ENCODE data around the gene TIMP2. TPM values are rescaled to one million over a fixed set of nuclear protein-coding genes. Genes with fewer than 3 reads are reported as not detected.
"Not testable (repeated sequence)": the region's sequence is repeated elsewhere in the genome, so short reads cannot be mapped to it uniquely, and the experiment has no call there.

The TIMP2 gene
- total RNA-seq, 3 donors from 2014 or later, result 72.0 to 344 (median 112) TPM

DNA sequence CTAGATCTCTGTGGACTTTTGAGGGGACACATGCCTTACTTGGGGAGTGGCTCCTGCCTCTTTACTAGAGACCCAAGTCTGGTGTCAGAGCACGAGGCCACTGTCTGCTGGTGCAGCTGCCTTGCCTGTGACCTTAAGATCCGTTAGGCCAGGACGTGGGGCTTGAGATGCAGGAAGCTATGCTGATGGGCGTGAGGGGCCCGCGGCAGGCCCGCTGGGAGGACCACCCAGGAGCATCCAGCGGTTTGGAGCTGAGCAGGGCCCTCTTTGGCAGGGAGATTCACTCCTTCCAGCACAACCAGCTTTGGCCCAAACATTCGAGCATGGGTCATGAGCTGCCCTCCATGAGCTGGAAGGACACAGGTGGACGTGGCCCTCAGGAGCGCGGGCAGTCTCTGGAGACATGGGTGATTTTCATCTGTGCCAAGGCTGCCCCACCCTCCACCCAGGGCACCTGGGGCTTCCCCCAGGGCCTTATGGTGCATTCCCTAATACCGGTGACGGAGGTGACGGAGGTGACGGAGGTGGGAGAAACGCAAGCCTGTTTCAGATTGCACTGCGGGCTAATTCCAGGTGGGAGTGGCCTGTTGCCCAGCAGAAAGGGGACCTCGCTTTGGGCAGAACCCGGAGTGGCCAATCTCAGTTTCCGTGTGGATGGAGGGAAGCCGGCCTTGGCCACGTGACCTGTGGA lies 41.9 kb upstream of the TIMP2 start:
- Histone ChIP-seq H3K9me3 (no peaks in the 10 kb centered on the region), H3K4me3 (no peak overlapping the region), H3K4me1 (peaks cover 0 to 3% of the 10 kb centered on the region in 2 donors), H3K36me3 (no peaks in the 10 kb centered on the region), H3K27me3 (no peaks in the 10 kb centered on the region), H3K27ac (no peak overlapping the region)
- TF ChIP-seq POLR2AphosphoS5 (IDR thresholded peaks at IDR 0.05), result no peak
- TF ChIP-seq POLR2A (IDR thresholded peaks at IDR 0.05), result no peak
- TF ChIP-seq, protein P1, sequence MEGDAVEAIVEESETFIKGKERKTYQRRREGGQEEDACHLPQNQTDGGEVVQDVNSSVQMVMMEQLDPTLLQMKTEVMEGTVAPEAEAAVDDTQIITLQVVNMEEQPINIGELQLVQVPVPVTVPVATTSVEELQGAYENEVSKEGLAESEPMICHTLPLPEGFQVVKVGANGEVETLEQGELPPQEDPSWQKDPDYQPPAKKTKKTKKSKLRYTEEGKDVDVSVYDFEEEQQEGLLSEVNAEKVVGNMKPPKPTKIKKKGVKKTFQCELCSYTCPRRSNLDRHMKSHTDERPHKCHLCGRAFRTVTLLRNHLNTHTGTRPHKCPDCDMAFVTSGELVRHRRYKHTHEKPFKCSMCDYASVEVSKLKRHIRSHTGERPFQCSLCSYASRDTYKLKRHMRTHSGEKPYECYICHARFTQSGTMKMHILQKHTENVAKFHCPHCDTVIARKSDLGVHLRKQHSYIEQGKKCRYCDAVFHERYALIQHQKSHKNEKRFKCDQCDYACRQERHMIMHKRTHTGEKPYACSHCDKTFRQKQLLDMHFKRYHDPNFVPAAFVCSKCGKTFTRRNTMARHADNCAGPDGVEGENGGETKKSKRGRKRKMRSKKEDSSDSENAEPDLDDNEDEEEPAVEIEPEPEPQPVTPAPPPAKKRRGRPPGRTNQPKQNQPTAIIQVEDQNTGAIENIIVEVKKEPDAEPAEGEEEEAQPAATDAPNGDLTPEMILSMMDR (IDR thresholded peaks at IDR 0.05), result no peak
- DNase-seq (ENCODE audit: low spot score in 2 of 2), result no peak
- intact Hi-C loops (cut with DNase I; ENCODE audit: low total_unique reads), result no loop called here

DNA sequence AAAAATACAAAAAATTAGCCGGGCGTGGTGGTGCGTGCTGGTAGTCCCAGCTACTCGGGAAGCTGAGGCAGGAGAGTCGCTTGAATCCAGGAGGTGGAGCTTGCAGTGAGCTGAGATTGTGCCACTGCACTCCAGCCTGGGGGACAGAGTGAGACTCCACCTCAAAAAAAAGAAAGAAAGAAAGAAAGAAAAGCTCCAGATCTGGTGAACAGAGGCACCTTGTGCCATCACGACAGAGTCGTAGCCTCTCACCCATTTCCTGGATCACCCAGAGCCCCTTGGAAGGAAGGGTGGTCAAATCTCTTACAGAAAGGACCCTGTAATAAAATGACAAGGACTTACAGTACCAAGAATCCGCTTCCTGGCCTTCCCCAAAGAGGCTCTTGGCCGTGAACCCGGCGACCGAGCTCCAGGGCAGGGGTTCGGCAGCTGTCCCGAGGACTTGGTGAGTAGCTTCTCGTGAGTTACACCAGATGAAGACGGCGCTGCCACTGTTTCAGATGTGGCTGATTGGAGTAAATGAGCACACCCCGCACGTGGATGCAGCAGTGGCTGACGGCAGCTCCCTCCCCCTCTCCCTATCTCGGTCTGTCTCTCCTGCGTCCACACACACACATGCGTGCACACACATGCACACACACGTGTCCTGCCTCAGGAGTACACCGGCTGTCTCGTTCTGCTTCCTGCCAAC lies 41.1 kb upstream of the TIMP2 start:
- intact Hi-C loops (cut with DNase I; ENCODE audit: low total_unique reads), result no loop called here
- Histone ChIP-seq H3K36me3 (no peaks in the 10 kb centered on the region), H3K27me3 (no peaks in the 10 kb centered on the region), H3K4me3 (no peak overlapping the region), H3K27ac (no peak overlapping the region), H3K4me1 (peaks cover 0 to under 1% of the 10 kb centered on the region in 2 donors), H3K9me3 (no peaks in the 10 kb centered on the region)
- no peak for DNase-seq (ENCODE audit: low spot score in 2 of 2)
- TF ChIP-seq POLR2AphosphoS5 (IDR thresholded peaks at IDR 0.05), result no peak
- TF ChIP-seq, protein P1 (IDR thresholded peaks at IDR 0.05), result no peak
- TF ChIP-seq POLR2A (IDR thresholded peaks at IDR 0.05), result no peak

- H3K27ac ChIP-seq, result no peak overlapping the region
- DNase-seq (ENCODE audit: low spot score in 2 of 2), result no peak
- intact Hi-C loops (cut with DNase I; ENCODE audit: low total_unique reads), result no loop called here
- H3K27me3 ChIP-seq, result no peaks in the 10 kb centered on the region
- TF ChIP-seq, protein P1 (IDR thresholded peaks at IDR 0.05), result no peak
- TF ChIP-seq POLR2AphosphoS5 (IDR thresholded peaks at IDR 0.05) (no peak), POLR2A (IDR thresholded peaks at IDR 0.05) (no peak)
- no peak overlapping the region for H3K4me3 ChIP-seq
- H3K4me1 ChIP-seq, result no peaks in the 10 kb centered on the region
- H3K36me3 ChIP-seq, result no peaks in the 10 kb centered on the region
- no peaks in the 10 kb centered on the region for H3K9me3 ChIP-seq
These were observed 40.3 kb upstream of the TIMP2 start for GRCh38 chr17:78965491-78965924.

DNA sequence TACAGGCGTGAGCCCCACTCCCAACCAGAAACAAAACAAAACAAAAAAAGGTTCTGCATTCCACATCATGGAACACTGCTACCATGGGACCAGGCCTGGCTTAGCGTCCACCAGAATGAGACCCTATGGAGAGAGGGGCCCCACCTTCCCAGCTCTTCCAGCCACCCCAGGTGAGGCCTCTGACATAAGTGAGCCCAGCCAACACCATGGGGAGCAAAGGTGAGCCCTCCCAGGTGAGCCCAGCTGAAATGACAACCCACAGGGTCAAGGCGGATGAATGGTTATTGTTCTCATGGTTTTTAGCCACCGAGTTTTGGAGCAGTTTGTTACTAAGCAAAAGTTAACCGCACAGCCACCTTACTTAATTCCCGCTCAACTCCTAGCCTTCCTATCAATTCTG lies 38.2 kb upstream of the TIMP2 start:
- Histone ChIP-seq H3K4me3 (no peak overlapping the region), H3K9me3 (no peaks in the 10 kb centered on the region), H3K27ac (no peak overlapping the region), H3K36me3 (no peaks in the 10 kb centered on the region), H3K4me1 (no peaks in the 10 kb centered on the region), H3K27me3 (no peaks in the 10 kb centered on the region)
- intact Hi-C loops (cut with DNase I; ENCODE audit: low total_unique reads), result no loop called here
- TF ChIP-seq POLR2AphosphoS5 (IDR thresholded peaks at IDR 0.05), result no peak
- TF ChIP-seq, protein P1 (IDR thresholded peaks at IDR 0.05), result no peak
- no peak for TF ChIP-seq POLR2A (IDR thresholded peaks at IDR 0.05)
- DNase-seq (ENCODE audit: low spot score in 2 of 2), result no peak

- H3K36me3 ChIP-seq; DNase-seq (ENCODE audit: low spot score in 2 of 2); H3K27ac ChIP-seq; H3K9me3 ChIP-seq; H3K27me3 ChIP-seq; H3K4me3 ChIP-seq; H3K4me1 ChIP-seq; intact Hi-C loops (cut with DNase I; ENCODE audit: low total_unique reads): not testable (repeated sequence)
These were observed 37.8 kb upstream of the TIMP2 start for GRCh38 chr17:78962984-78963348.

All from breast epithelium (tissue), 4 donors.